ENCODE results near the gene TNIP3. TPM values are rescaled to one million over a fixed set of nuclear protein-coding genes. Genes with fewer than 3 reads are reported as not detected.

Gene TNIP3, protein sequence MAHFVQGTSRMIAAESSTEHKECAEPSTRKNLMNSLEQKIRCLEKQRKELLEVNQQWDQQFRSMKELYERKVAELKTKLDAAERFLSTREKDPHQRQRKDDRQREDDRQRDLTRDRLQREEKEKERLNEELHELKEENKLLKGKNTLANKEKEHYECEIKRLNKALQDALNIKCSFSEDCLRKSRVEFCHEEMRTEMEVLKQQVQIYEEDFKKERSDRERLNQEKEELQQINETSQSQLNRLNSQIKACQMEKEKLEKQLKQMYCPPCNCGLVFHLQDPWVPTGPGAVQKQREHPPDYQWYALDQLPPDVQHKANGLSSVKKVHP
- total RNA-seq, result under 1 TPM in 1 of 2 donors, not detected in 1; 0.11 TPM
- not detected for polyA plus RNA-seq (2013, experiment 1 of 2)
- not detected for polyA plus RNA-seq (2013, experiment 2 of 2)
- long read RNA-seq, experiment 1, result 0 reads
- long read RNA-seq, experiment 2, result 0 reads
- long read RNA-seq, experiment 3, partial matches to known transcripts, result 1 of 3 reads
- long read RNA-seq, experiment 3, other reads (novel, unspliced or antisense), result 1 of 3 reads
- long read RNA-seq, experiment 4, partial matches to known transcripts, result 2 of 2 reads
- long read RNA-seq, experiment 4, other reads (novel, unspliced or antisense), result 0 of 2 reads

DNA sequence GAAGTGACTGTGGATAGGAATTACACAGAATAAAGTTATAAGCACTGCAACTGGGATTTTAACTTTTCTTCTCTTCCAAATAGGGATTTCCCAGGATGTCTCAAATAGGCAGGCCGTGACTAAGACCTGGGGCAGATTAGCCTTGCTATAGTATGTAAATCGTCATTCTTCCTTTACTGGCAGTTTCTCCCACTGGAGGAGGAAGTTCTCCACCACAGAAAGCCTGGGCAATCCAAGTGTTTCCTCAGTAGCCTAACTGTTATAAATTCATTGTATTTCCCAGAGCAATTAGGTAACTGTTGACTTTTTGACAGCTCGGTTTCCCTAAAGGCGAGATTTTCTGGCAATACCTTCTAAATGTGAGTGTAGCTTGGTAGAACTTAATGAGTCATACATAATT, at the start of gene TNIP3:
TNIP3 (minus strand) TSS at position 31 of the 400 bp plus-strand sequence. CDS start 196 bp downstream, outside the sequence.
- H3K27me3 ChIP-seq (ENCODE audit: control insufficient read depth, insufficient read depth, low read length, poor library complexity, severe bottlenecking), result no peaks in the 10 kb centered on the region
- no peaks in the 10 kb centered on the region for H3K9me3 ChIP-seq (ENCODE audit: control insufficient read depth, low read length)
- H3K36me3 Mint-ChIP-seq (ENCODE audit: low read depth), result no peaks in the 10 kb centered on the region
- no peak within 1 kb of the TSS for H3K27ac ChIP-seq (ENCODE audit: low read depth, low read length)
- TF ChIP-seq, protein P1, sequence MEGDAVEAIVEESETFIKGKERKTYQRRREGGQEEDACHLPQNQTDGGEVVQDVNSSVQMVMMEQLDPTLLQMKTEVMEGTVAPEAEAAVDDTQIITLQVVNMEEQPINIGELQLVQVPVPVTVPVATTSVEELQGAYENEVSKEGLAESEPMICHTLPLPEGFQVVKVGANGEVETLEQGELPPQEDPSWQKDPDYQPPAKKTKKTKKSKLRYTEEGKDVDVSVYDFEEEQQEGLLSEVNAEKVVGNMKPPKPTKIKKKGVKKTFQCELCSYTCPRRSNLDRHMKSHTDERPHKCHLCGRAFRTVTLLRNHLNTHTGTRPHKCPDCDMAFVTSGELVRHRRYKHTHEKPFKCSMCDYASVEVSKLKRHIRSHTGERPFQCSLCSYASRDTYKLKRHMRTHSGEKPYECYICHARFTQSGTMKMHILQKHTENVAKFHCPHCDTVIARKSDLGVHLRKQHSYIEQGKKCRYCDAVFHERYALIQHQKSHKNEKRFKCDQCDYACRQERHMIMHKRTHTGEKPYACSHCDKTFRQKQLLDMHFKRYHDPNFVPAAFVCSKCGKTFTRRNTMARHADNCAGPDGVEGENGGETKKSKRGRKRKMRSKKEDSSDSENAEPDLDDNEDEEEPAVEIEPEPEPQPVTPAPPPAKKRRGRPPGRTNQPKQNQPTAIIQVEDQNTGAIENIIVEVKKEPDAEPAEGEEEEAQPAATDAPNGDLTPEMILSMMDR (conservative IDR thresholded peaks at IDR 0.05), result no peak
- H3K27ac Mint-ChIP-seq, result no peak within 1 kb of the TSS
- H3K4me1 ChIP-seq (ENCODE audit: control insufficient read depth, insufficient read depth, low read length), result no peaks in the 10 kb centered on the region
- H3K9ac ChIP-seq (ENCODE audit: extremely low read depth, low read length, poor library complexity, severe bottlenecking), result no peak within 1 kb of the TSS
- H3K27me3 Mint-ChIP-seq (ENCODE audit: insufficient read depth), result no peaks in the 10 kb centered on the region
- no peak within 1 kb of the TSS for H3K4me3 Mint-ChIP-seq
- no peak for DNase-seq
- 84 to 94% methylated on average over 2 to 3 of the region's 4 CpGs for WGBS, 2 experiments (ENCODE audit: insufficient coverage in 1 of 2, insufficient read length in 1 of 2)
- H3K9me3 Mint-ChIP-seq, result no peaks in the 10 kb centered on the region
- peaks cover 4% of the 10 kb centered on the region for H3K4me1 Mint-ChIP-seq
- H3K4me3 ChIP-seq (ENCODE audit: low read length), result no peak within 1 kb of the TSS
- H3K36me3 ChIP-seq (ENCODE audit: control insufficient read depth, insufficient read depth, low read length), result no peaks in the 10 kb centered on the region

DNA sequence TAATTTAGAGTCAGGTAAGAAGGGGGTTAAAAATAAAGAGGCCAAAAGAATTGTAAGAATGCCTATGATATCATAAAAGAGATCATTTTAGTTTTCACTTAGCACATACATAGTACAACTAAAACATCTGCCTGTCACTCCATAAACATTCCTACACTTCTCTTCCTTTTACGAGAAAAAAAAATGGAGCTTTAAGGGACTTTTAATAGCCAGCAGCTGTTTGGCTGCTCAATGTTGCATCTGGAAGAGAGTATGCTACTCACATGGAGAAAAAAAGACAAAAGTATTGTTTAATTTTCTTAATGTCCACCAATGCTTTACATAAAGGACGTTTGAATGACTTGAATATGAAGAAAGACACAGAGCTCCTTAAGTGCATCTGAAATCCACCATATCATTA, 48.7 kb upstream of the TNIP3 start:
- no peak for DNase-seq
- Mint-ChIP-seq H3K4me3 (no peak overlapping the region), H3K4me1 (peaks cover 3% of the 10 kb centered on the region), H3K27me3 (ENCODE audit: insufficient read depth) (no peaks in the 10 kb centered on the region), H3K9me3 (no peaks in the 10 kb centered on the region), H3K27ac (no peak overlapping the region), H3K36me3 (ENCODE audit: low read depth) (no peaks in the 10 kb centered on the region)
- 92% methylated on average over 2 of the region's 2 CpGs; no CpG with 5 or more reads in 1 of the 2 experiments for WGBS, 2 experiments (ENCODE audit: insufficient coverage in 1 of 2, insufficient read length in 1 of 2)
- no peak overlapping the region for H3K9ac ChIP-seq (ENCODE audit: extremely low read depth, low read length, poor library complexity, severe bottlenecking)
- TF ChIP-seq, protein P1 (conservative IDR thresholded peaks at IDR 0.05), result no peak
- H3K4me3 ChIP-seq (ENCODE audit: low read length), result no peak overlapping the region
- no peaks in the 10 kb centered on the region for H3K27me3 ChIP-seq (ENCODE audit: control insufficient read depth, insufficient read depth, low read length, poor library complexity, severe bottlenecking)
- H3K4me1 ChIP-seq (ENCODE audit: control insufficient read depth, insufficient read depth, low read length), result no peaks in the 10 kb centered on the region
- H3K36me3 ChIP-seq (ENCODE audit: control insufficient read depth, insufficient read depth, low read length), result no peaks in the 10 kb centered on the region
- no peaks in the 10 kb centered on the region for H3K9me3 ChIP-seq (ENCODE audit: control insufficient read depth, low read length)
- no peak overlapping the region for H3K27ac ChIP-seq (ENCODE audit: low read depth, low read length)

DNA sequence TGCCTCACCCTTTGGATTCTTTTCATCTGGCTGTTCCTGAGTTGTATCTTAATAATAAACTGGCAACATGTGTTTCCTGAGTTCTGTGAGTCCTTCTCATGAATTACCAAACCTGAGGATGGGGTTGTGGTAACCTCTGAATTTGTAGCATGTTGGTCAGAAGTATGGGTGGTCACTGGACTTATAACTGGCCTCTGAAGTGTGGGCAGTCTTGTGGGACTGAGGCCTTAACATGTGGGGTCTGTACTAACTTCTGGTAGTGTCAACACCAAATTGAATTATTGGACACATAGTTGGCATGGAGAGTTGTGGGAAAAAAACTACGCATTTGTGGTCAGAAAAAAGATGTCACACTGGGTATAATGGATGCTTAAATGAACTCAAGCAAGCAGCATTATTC, 45.0 kb upstream of the TNIP3 start:
- Histone ChIP-seq H3K27ac (ENCODE audit: low read depth, low read length) (no peak overlapping the region), H3K9me3 (ENCODE audit: control insufficient read depth, low read length) (no peaks in the 10 kb centered on the region), H3K4me1 (ENCODE audit: control insufficient read depth, insufficient read depth, low read length) (no peaks in the 10 kb centered on the region), H3K36me3 (ENCODE audit: control insufficient read depth, insufficient read depth, low read length) (no peaks in the 10 kb centered on the region), H3K9ac (ENCODE audit: extremely low read depth, low read length, poor library complexity, severe bottlenecking) (no peak overlapping the region), H3K4me3 (ENCODE audit: low read length) (no peak overlapping the region), H3K27me3 (ENCODE audit: control insufficient read depth, insufficient read depth, low read length, poor library complexity, severe bottlenecking) (no peaks in the 10 kb centered on the region)
- Mint-ChIP-seq H3K4me1 (peaks cover 2% of the 10 kb centered on the region), H3K4me3 (no peak overlapping the region), H3K27ac (no peak overlapping the region), H3K27me3 (ENCODE audit: insufficient read depth) (no peaks in the 10 kb centered on the region), H3K36me3 (ENCODE audit: low read depth) (no peaks in the 10 kb centered on the region), H3K9me3 (no peaks in the 10 kb centered on the region)
- no peak for DNase-seq
- WGBS, 2 experiments (ENCODE audit: insufficient coverage in 1 of 2, insufficient read length in 1 of 2), result 94 to 95% methylated on average over 1 of the region's 1 CpG
- TF ChIP-seq, protein P1 (conservative IDR thresholded peaks at IDR 0.05), result no peak

All from endodermal cell (in vitro differentiated cells).